HUES64 (cell line): Measurements from ENCODE around the gene CCDC82. TPM values are rescaled to one million over a fixed set of nuclear protein-coding genes. Genes with fewer than 3 reads are reported as not detected.
"Not testable (repeated sequence)": the region's sequence is repeated elsewhere in the genome, so short reads cannot be mapped to it uniquely, and the experiment has no call there.

Experiments used
- H3K27ac ChIP-seq: 2 replicates; pipeline ENCODE4 v1.7.0; 2013; ENCODE audit warnings: low read depth, low read length, inconsistent platforms
- H3K27me3 ChIP-seq: 2 replicates; pipeline ENCODE4 v1.6.1; 2013; ENCODE audit warnings: mild to moderate bottlenecking, low read length; ENCODE audit not compliant: insufficient read depth
- H3K36me3 ChIP-seq: 2 replicates; pipeline ENCODE4 v1.6.1; 2013; ENCODE audit warnings: mild to moderate bottlenecking, low read length; ENCODE audit not compliant: insufficient read depth
- H3K4me1 ChIP-seq: 2 replicates; pipeline ENCODE4 v1.6.1; 2013; ENCODE audit warnings: mild to moderate bottlenecking, low read length, moderate library complexity; ENCODE audit not compliant: insufficient read depth
- H3K4me3 ChIP-seq: 2 replicates; pipeline ENCODE4 v1.5.1; 2013; ENCODE audit warnings: mild to moderate bottlenecking, low read length, moderate library complexity
- H3K9ac ChIP-seq: 2 replicates; pipeline ENCODE4 v1.6.1; 2013; ENCODE audit warnings: mild to moderate bottlenecking, low read depth, low read length
- H3K9me3 ChIP-seq: 2 replicates; pipeline ENCODE4 v1.6.1; 2013; ENCODE audit warnings: low read depth, low read length; ENCODE audit not compliant: insufficient read depth
- WGBS: fragments of 150-250, 120-280 bp; methylation state at CpG from one replicate; pipeline ENCODE4 v1.1.7; 2013; ENCODE audit warnings: missing lambda C conversion rate; 5-methylcytosine and 5-hydroxymethylcytosine counted together
- polyA plus RNA-seq, 2 experiments: library from polyadenylated mRNA; stranded (reverse); fragments of 50-300 nt; gene quantifications; one replicate each; pipeline ENCODE4 v1.2.3, GENCODE V29; 2013

The CCDC82 gene
- polyA plus RNA-seq (2013, experiment 1 of 2) = 14.7 TPM
- polyA plus RNA-seq (2013, experiment 2 of 2) = 18.6 TPM

DNA sequence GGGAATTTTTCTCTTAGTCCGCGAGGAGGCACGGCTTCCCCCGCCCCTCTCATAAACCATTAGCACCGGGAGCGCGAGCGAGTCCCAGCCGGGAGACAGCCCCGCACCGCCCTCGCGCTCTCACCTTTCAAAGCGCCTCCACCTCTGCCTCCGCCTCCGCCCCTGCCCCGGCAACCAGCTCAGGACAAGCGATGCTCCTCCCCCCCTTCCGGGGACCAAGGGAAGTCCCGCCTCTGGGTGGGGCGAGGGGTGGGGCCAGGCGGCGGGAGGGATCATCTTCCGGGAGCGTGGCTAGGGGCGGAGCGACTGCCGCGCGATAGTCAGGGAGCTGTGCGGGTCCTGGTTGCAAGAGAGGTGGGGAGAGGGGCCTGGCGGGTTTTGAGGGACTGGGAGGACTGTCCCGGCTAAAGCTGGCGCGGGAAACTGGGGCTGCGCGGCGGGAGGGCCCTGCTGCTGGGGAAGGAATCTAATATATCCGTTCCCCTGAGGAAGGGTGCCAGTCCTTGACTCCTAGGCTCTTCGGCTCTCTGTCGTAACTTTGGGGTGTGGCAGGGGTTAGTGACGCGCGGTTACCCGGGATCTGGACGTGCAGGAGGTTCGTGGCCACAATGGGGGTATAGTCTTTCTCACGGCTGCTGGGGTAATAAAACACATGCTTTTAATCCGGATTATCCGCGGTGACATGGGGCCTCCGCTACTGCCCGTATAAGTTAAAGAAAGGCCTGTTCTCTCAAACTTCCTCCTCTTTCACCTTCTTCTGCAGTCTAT is at the start of gene CCDC82, which contains the start of gene JRKL:
TSS of gene CCDC82 (minus strand) at position 193 of the 768 bp plus-strand sequence. CDS start 5,165 bp downstream, outside the sequence.
TSS of gene JRKL (plus strand) at position 294 of the 768 bp plus-strand sequence. CDS start 637 bp downstream, outside the sequence.
- H3K4me3 ChIP-seq = peak within 1 kb of the TSS; percentile 88
- H3K27me3 ChIP-seq = no peaks in the 10 kb centered on the region
- H3K9ac ChIP-seq = peak within 1 kb of the TSS; percentile 87
- WGBS = 1% methylated on average over 53 of the region's 53 CpGs
- 0 out of 2 replicates have a peak, but pooled peaks cover 3% of the 10 kb centered on the region for H3K36me3 ChIP-seq
- peak within 1 kb of the TSS; percentile 97 for H3K27ac ChIP-seq
- peaks cover 12% of the 10 kb centered on the region; the same call in 1 of the 2 replicates for H3K4me1 ChIP-seq
- H3K9me3 ChIP-seq = no peaks in the 10 kb centered on the region

GRCh38 chr11:96432654-96433053 is 42.9 kb upstream of the CCDC82 start:
- not testable (repeated sequence) for H3K9ac ChIP-seq, H3K4me1 ChIP-seq, H3K27me3 ChIP-seq, H3K36me3 ChIP-seq, H3K27ac ChIP-seq, H3K4me3 ChIP-seq, H3K9me3 ChIP-seq

DNA sequence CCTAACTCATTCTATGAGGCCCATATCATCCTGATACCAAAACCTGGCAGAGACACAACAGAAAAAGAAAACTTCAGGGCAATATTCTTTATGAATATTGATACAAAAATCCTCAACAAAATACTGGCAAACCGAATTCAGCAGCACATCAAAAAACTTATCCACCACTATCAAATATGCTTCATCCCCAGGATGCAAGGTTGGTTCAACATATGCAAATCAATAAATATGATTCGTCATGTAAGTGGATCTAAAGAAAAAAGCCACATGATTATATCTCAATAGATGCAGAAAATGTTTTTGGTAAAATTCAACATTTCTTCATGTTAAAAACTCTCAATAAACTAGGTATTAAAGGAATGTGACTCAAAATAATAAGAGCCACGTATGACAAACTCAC is 41.0 kb upstream of the CCDC82 start:
- H3K27ac ChIP-seq = no peak overlapping the region

GRCh38 chr11:96424693-96425092 is 35.0 kb upstream of the CCDC82 start:
- Histone ChIP-seq H3K9ac (no peak overlapping the region), H3K27ac (no peak overlapping the region), H3K4me3 (no peak overlapping the region), H3K27me3 (no peaks in the 10 kb centered on the region), H3K36me3 (no peaks in the 10 kb centered on the region), H3K4me1 (peaks cover 11% of the 10 kb centered on the region), H3K9me3 (no peaks in the 10 kb centered on the region)
- WGBS = 71% methylated on average over 2 of the region's 2 CpGs

More for the DNA sequence above, 41.0 kb upstream of the CCDC82 start:
- WGBS = 92% methylated on average over 2 of the region's 3 CpGs
- H3K9ac ChIP-seq = no peak overlapping the region
- no peaks in the 10 kb centered on the region for H3K9me3 ChIP-seq
- H3K36me3 ChIP-seq = no peaks in the 10 kb centered on the region
- H3K27me3 ChIP-seq = no peaks in the 10 kb centered on the region
- peaks cover 7% of the 10 kb centered on the region for H3K4me1 ChIP-seq
- H3K4me3 ChIP-seq = no peak overlapping the region

- H3K27me3 ChIP-seq = no peaks in the 10 kb centered on the region
- 0 out of 2 replicates have a peak, but pooled peaks cover 3% of the 10 kb centered on the region for H3K4me1 ChIP-seq
- no peak overlapping the region for H3K27ac ChIP-seq
- H3K36me3 ChIP-seq = no peaks in the 10 kb centered on the region
- H3K4me3 ChIP-seq = no peak overlapping the region
- H3K9ac ChIP-seq = no peak overlapping the region
- no peaks in the 10 kb centered on the region for H3K9me3 ChIP-seq
These were observed 23.7 kb upstream of the CCDC82 start for GRCh38 chr11:96413408-96413807.

DNA sequence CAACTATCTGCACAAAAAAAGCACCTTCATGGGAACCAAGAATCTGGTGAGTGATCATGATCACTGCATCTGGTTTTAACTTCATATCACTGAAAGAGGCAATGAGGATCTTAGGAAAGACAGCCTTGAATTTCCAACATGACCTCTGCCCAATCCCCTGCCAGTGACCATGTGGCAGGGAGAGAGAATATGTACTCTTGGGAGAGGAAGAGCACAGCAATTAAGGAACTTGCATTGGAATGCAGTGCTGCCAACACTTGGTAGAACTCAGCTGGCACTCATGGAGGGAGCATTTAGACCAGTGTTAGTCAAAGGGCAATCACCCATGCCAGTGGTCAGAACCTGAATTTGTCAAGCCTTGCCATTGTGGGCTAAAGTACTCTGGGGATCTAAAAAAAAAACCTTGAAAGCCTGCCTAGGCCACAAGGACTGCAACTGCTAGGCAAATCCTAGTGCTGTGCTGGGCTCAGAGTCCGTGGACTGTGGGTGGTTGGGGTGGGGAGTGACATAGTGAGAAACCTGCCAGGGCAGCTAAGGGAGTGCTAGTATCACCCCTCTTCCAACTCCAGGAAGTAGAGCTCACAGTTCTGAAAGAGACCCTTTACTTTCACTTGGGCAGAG is 23.2 kb upstream of the CCDC82 start:
- WGBS = 91% methylated on average over 1 of the region's 1 CpG
- Histone ChIP-seq H3K36me3 (no peaks in the 10 kb centered on the region), H3K4me1 (0 out of 2 replicates have a peak, but pooled peaks cover 3% of the 10 kb centered on the region), H3K4me3 (no peak overlapping the region), H3K27ac (no peak overlapping the region), H3K27me3 (no peaks in the 10 kb centered on the region), H3K9ac (no peak overlapping the region), H3K9me3 (no peaks in the 10 kb centered on the region)

DNA sequence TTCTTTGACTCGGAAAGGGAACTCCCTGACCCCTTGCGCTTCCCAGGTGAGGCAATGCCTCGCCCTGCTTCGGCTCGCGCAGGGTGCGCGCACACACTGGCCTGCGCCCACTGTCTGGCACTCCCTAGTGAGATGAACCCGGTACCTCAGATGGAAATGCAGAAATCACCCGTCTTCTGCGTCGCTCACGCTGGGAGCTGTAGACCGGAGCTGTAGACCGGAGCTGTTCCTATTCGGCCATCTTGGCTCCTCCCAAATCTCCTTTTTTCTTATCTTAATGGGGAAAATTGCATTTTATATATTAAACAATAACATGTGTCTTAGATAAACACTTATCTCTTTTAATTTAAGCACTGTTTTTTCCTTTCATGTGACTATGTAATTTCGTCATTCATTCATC is 21.7 kb upstream of the CCDC82 start:
- H3K27me3 ChIP-seq, H3K36me3 ChIP-seq, H3K27ac ChIP-seq, H3K4me1 ChIP-seq, H3K9me3 ChIP-seq: not testable (repeated sequence)
- 11% methylated on average over 18 of the region's 18 CpGs for WGBS
- Histone ChIP-seq H3K9ac (peak overlapping the region; percentile 83), H3K4me3 (peak overlapping the region; percentile 59)

- no CpG with 5 or more reads among the region's 1 CpG for WGBS
- Histone ChIP-seq H3K9ac (no peak overlapping the region), H3K9me3 (no peaks in the 10 kb centered on the region), H3K4me3 (no peak overlapping the region), H3K4me1 (no peaks in the 10 kb centered on the region), H3K27me3 (no peaks in the 10 kb centered on the region), H3K27ac (no peak overlapping the region), H3K36me3 (no peaks in the 10 kb centered on the region)
These were observed 11.0 kb upstream of the CCDC82 start for GRCh38 chr11:96400697-96401096.

GRCh38 chr11:96397863-96398262 is 8.2 kb upstream of the CCDC82 start:
- Histone ChIP-seq H3K27me3 (no peaks in the 10 kb centered on the region), H3K4me1 (no peaks in the 10 kb centered on the region)
- 96% methylated on average over 3 of the region's 3 CpGs for WGBS

GRCh38 chr11:96396637-96397036 is 6.9 kb upstream of the CCDC82 start:
- no peak overlapping the region for H3K4me3 ChIP-seq
- 0 out of 2 replicates have a peak, but pooled peaks cover 3% of the 10 kb centered on the region for H3K36me3 ChIP-seq
- H3K27me3 ChIP-seq = no peaks in the 10 kb centered on the region
- no peak overlapping the region for H3K27ac ChIP-seq
- WGBS = 87% methylated on average over 4 of the region's 4 CpGs
- no peaks in the 10 kb centered on the region for H3K9me3 ChIP-seq
- no peak overlapping the region for H3K9ac ChIP-seq
- no peaks in the 10 kb centered on the region for H3K4me1 ChIP-seq

More at GRCh38 chr11:96397863-96398262, 8.2 kb upstream of the CCDC82 start:
- H3K36me3 ChIP-seq = no peaks in the 10 kb centered on the region
- no peak overlapping the region for H3K9ac ChIP-seq
- H3K27ac ChIP-seq = no peak overlapping the region
- no peaks in the 10 kb centered on the region for H3K9me3 ChIP-seq
- no peak overlapping the region for H3K4me3 ChIP-seq

DNA sequence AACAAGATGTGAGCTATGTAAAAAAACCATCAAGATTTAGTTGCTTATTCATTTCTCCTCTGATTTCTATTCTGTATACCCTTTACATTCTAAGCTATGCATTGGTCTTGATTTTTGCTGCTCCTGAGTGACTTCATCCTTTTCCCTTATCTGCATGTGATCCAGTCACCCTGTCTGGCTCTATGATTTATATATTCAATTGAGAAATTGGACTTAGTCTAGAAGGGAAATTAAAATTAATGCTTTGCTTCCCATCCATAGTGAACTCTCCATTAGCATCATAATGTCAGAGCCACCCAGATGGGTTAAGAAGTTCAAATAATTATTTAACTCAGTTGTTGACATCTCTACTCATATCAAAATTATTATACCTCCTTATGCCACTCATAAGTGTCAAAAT is 5.1 kb upstream of the CCDC82 start:
- Histone ChIP-seq H3K9ac (no peak overlapping the region), H3K4me1 (0 out of 2 replicates have a peak, but pooled peaks cover 5% of the 10 kb centered on the region), H3K27me3 (no peaks in the 10 kb centered on the region), H3K27ac (no peak overlapping the region), H3K36me3 (0 out of 2 replicates have a peak, but pooled peaks cover 3% of the 10 kb centered on the region), H3K9me3 (no peaks in the 10 kb centered on the region), H3K4me3 (no peak overlapping the region)
